Measurements from ENCODE around the gene ORC4. TPM values are rescaled to one million over a fixed set of nuclear protein-coding genes. Genes with fewer than 3 reads are reported as not detected.

Gene ORC4
- polyA plus RNA-seq, 1 donor from 2014 or later, result 261 TPM

- Histone ChIP-seq H3K4me3 (ENCODE audit: low read length) (no peak overlapping the region), H2AFZ (ENCODE audit: low read depth, low read length) (no peak overlapping the region), H3K4me2 (ENCODE audit: low read length) (no peak overlapping the region), H4K20me1 (ENCODE audit: insufficient read depth) (no peaks in the 10 kb centered on the region), H3K79me2 (replicated peaks; ENCODE audit: insufficient read depth, low read length) (no peaks in the 10 kb centered on the region), H3K27ac (ENCODE audit: low read length) (no peak overlapping the region), H3K9me3 (ENCODE audit: low read length) (no peaks in the 10 kb centered on the region), H3F3A (ENCODE audit: insufficient read depth, low read length, poor library complexity, severe bottlenecking) (no peaks in the 10 kb centered on the region), H3K27me3 (ENCODE audit: insufficient read depth, low read depth, low read length) (no peaks in the 10 kb centered on the region), H3K9me2 (ENCODE audit: insufficient read depth, low read length) (no peaks in the 10 kb centered on the region), H3K36me3 (ENCODE audit: insufficient read depth, low read length) (peaks cover 23% of the 10 kb centered on the region), H3K9ac (ENCODE audit: low read length) (no peak overlapping the region)
- no peak for TF ChIP-seq POLR2AphosphoS5 (IDR thresholded peaks at IDR 0.05)
- no peak for TF ChIP-seq SMC3 (conservative IDR thresholded peaks at IDR 0.05; ENCODE audit: poor library complexity)
- TF ChIP-seq TAF1 (IDR thresholded peaks at IDR 0.05; ENCODE audit: low read depth), result no peak
- TF ChIP-seq EZH2 (IDR thresholded peaks at IDR 0.05; ENCODE audit: borderline replicate concordance, insufficient read depth, low read length, poor library complexity, severe bottlenecking), result no peak
- TF ChIP-seq EP300 (conservative IDR thresholded peaks at IDR 0.05; ENCODE audit: poor library complexity, severe bottlenecking), result no peak
- no peak for TF ChIP-seq RAD21 (conservative IDR thresholded peaks at IDR 0.05)
- no peak for TF ChIP-seq MXI1 (conservative IDR thresholded peaks at IDR 0.05; ENCODE audit: poor library complexity, severe bottlenecking)
- no peak for TF ChIP-seq CTCF (IDR thresholded peaks at IDR 0.05; ENCODE audit: poor library complexity, severe bottlenecking)
- no peak for TF ChIP-seq REST (IDR thresholded peaks at IDR 0.05; ENCODE audit: borderline replicate concordance)
Observed at GRCh38 chr2:147925886-147926285, 94.7 kb downstream of the ORC4 start.

GRCh38 chr2:147924647-147925046, 95.9 kb downstream of the ORC4 start:
- H3K79me2 ChIP-seq (replicated peaks; ENCODE audit: insufficient read depth, low read length), result no peaks in the 10 kb centered on the region
- H3K36me3 ChIP-seq (ENCODE audit: insufficient read depth, low read length), result peaks cover 23% of the 10 kb centered on the region
- no peak overlapping the region for H3K4me2 ChIP-seq (ENCODE audit: low read length)
- no peak overlapping the region for H3K27ac ChIP-seq (ENCODE audit: low read length)
- H3K4me3 ChIP-seq (ENCODE audit: low read length), result no peak overlapping the region
- H4K20me1 ChIP-seq (ENCODE audit: insufficient read depth), result no peaks in the 10 kb centered on the region
- H3K9ac ChIP-seq (ENCODE audit: low read length), result no peak overlapping the region
- H3K9me3 ChIP-seq (ENCODE audit: low read length), result no peaks in the 10 kb centered on the region
- no peak for TF ChIP-seq MXI1 (conservative IDR thresholded peaks at IDR 0.05; ENCODE audit: poor library complexity, severe bottlenecking)
- TF ChIP-seq TAF1 (IDR thresholded peaks at IDR 0.05; ENCODE audit: low read depth), result no peak
- TF ChIP-seq RAD21 (conservative IDR thresholded peaks at IDR 0.05), result no peak
- TF ChIP-seq SMC3 (conservative IDR thresholded peaks at IDR 0.05; ENCODE audit: poor library complexity), result no peak
- TF ChIP-seq EZH2 (IDR thresholded peaks at IDR 0.05; ENCODE audit: borderline replicate concordance, insufficient read depth, low read length, poor library complexity, severe bottlenecking), result no peak
- no peak for TF ChIP-seq CTCF (IDR thresholded peaks at IDR 0.05; ENCODE audit: poor library complexity, severe bottlenecking)
- TF ChIP-seq REST (IDR thresholded peaks at IDR 0.05; ENCODE audit: borderline replicate concordance), result no peak
- TF ChIP-seq EP300 (conservative IDR thresholded peaks at IDR 0.05; ENCODE audit: poor library complexity, severe bottlenecking), result no peak
- TF ChIP-seq POLR2AphosphoS5 (IDR thresholded peaks at IDR 0.05), result no peak
- no peaks in the 10 kb centered on the region for H3K27me3 ChIP-seq (ENCODE audit: insufficient read depth, low read depth, low read length)
- no peaks in the 10 kb centered on the region for H3F3A ChIP-seq (ENCODE audit: insufficient read depth, low read length, poor library complexity, severe bottlenecking)
- no peak overlapping the region for H2AFZ ChIP-seq (ENCODE audit: low read depth, low read length)
- no peaks in the 10 kb centered on the region for H3K9me2 ChIP-seq (ENCODE audit: insufficient read depth, low read length)
